ENCODE data around the gene ADCY9.

ADCY9 gene

GRCh38 chr16:3971706-3972105, 144.5 kb downstream of the ADCY9 start:
- no peak for TF ChIP-seq CTCF (IDR thresholded peaks at IDR 0.05; ENCODE audit: control insufficient read depth, extremely low read depth, insufficient read depth)
- H3K4me3 ChIP-seq (ENCODE audit: low read depth, low read length) = no peak overlapping the region
- DNase-seq (ENCODE audit: low read depth) = no peak

GRCh38 chr16:3971261-3971660, 145.0 kb downstream of the ADCY9 start:
- no peak overlapping the region for H3K4me3 ChIP-seq (ENCODE audit: low read depth, low read length)
- DNase-seq (ENCODE audit: low read depth) = no peak
- no peak for TF ChIP-seq CTCF (IDR thresholded peaks at IDR 0.05; ENCODE audit: control insufficient read depth, extremely low read depth, insufficient read depth)

- TF ChIP-seq CTCF (IDR thresholded peaks at IDR 0.05; ENCODE audit: control insufficient read depth, extremely low read depth, insufficient read depth) = no peak
- H3K4me3 ChIP-seq (ENCODE audit: low read depth, low read length) = no peak overlapping the region
- no peak for DNase-seq (ENCODE audit: low read depth)
These were observed 147.7 kb downstream of the ADCY9 start for GRCh38 chr16:3968551-3968950.

- H3K4me3 ChIP-seq (ENCODE audit: low read depth, low read length) = no peak overlapping the region
- DNase-seq (ENCODE audit: low read depth) = no peak
- no peak for TF ChIP-seq CTCF (IDR thresholded peaks at IDR 0.05; ENCODE audit: control insufficient read depth, extremely low read depth, insufficient read depth)
These were observed 149.6 kb downstream of the ADCY9 start for GRCh38 chr16:3966681-3967080.

- no peak for DNase-seq (ENCODE audit: low read depth)
- no peak overlapping the region for H3K4me3 ChIP-seq (ENCODE audit: low read depth, low read length)
- no peak for TF ChIP-seq CTCF (IDR thresholded peaks at IDR 0.05; ENCODE audit: control insufficient read depth, extremely low read depth, insufficient read depth)
These were observed 150.3 kb downstream of the ADCY9 start for GRCh38 chr16:3965781-3966582.

GRCh38 chr16:3965306-3965705, 150.9 kb downstream of the ADCY9 start:
- DNase-seq (ENCODE audit: low read depth) = no peak
- no peak overlapping the region for H3K4me3 ChIP-seq (ENCODE audit: low read depth, low read length)
- TF ChIP-seq CTCF (IDR thresholded peaks at IDR 0.05; ENCODE audit: control insufficient read depth, extremely low read depth, insufficient read depth) = no peak
